Sigmoid colon (tissue), 7 donors: Measurements from ENCODE around the gene PCGF1. TPM values are rescaled to one million over a fixed set of nuclear protein-coding genes. Genes with fewer than 3 reads are reported as not detected.

Experiments used
- DNase-seq: peaks from one replicate; pipeline ENCODE4 v3.0.0-alpha.2; 2019
- H3K27ac ChIP-seq, 4 donors: fragments of 200-600 bp; sonication (generic); one replicate each; pipeline ENCODE4 v1.5.1; 2016 to 2019; ENCODE audit warnings: mild to moderate bottlenecking in 1 of 4
- H3K27me3 ChIP-seq, 3 donors: fragments of 200-600 bp; sonication (generic); one replicate each; pipeline ENCODE4 v1.5.1; 2019; ENCODE audit warnings: mild to moderate bottlenecking in 1 of 3
- H3K36me3 ChIP-seq, 4 donors: fragments of 200-600 bp; sonication (generic); one replicate each; pipeline ENCODE4 v1.5.1; 2016 to 2019
- H3K4me1 ChIP-seq, 4 donors: fragments of 200-600 bp; sonication (generic); one replicate each; pipeline ENCODE4 v1.5.1; 2017 to 2019
- H3K4me3 ChIP-seq, 4 donors: fragments of 200-600 bp; sonication (generic); one replicate each; pipeline ENCODE4 v1.5.1; 2017 to 2019; ENCODE audit warnings: mild to moderate bottlenecking in 2 of 4, moderate library complexity in 1 of 4
- H3K9me3 ChIP-seq, 4 donors: fragments of 200-600 bp in 3 of 4; sonication (generic) in 3 of 4; one replicate each; pipeline versions ENCODE4 v1.5.1 to v1.6.1; 2013 to 2019
- EP300 ChIP-seq, 4 donors: sonication (generic); formaldehyde crosslinking; IDR thresholded peaks; one replicate each; pipeline ENCODE4 v1.6.1; 2017; ENCODE audit warnings: antibody characterized with exemption in 4 of 4
- POLR2A ChIP-seq, 2 donors: fragments of 450-650 bp; IDR thresholded peaks; one replicate each; pipeline ENCODE4 v1.6.1; 2016; ENCODE audit warnings: antibody characterized with exemption in 2 of 2, mild to moderate bottlenecking in 2 of 2, moderate library complexity in 2 of 2
- POLR2AphosphoS5 ChIP-seq, 4 donors: sonication (generic); formaldehyde crosslinking; IDR thresholded peaks; one replicate each; pipeline ENCODE4 v1.6.1; 2017; ENCODE audit warnings: antibody characterized with exemption in 4 of 4
- WGBS, 2 donors: extraction: QIAGEN DNeasy Blood & Tissue Kit; methylation state at CpG; one replicate each; pipeline ENCODE4 v1.1.7; 2013; 5-methylcytosine and 5-hydroxymethylcytosine counted together
- intact Hi-C: fragments of 100-400 bp; cut with DNase I; formaldehyde crosslinking; loops from one replicate; pipeline ENCODE4 v1.15.1; 2023
- polyA plus RNA-seq, 3 donors: library from polyadenylated mRNA; stranded (reverse); fragments of 200-250 nt; gene quantifications; one replicate each; pipeline ENCODE4 v1.2.3, GENCODE V29; 2013
- total RNA-seq, 4 donors: library from RNA; depleted of rRNA; stranded (reverse); fragments of >200 nt; gene quantifications; one replicate each; pipeline ENCODE4 v1.1.0, GENCODE V29; 2016
- TF ChIP-seq, protein P1 (sequence below), 4 experiments: fragments of 450-650 bp in 3 of 4; fragments of 200-600 bp in 1 of 4; IDR thresholded peaks; one replicate each; pipeline ENCODE4 v1.5.1; 2016 to 2019; ENCODE audit warnings: antibody characterized with exemption in 4 of 4, mild to moderate bottlenecking in 3 of 4, moderate library complexity in 2 of 4
- donor health status: healthy with polysubstance abuse.
- donor health status: Bipolar disorder and iron deficiency.
- donor health status: healthy.

Gene PCGF1
- total and polyA plus RNA-seq, 7 donors: 8.9 to 22.8 (median 15.7) TPM

DNA sequence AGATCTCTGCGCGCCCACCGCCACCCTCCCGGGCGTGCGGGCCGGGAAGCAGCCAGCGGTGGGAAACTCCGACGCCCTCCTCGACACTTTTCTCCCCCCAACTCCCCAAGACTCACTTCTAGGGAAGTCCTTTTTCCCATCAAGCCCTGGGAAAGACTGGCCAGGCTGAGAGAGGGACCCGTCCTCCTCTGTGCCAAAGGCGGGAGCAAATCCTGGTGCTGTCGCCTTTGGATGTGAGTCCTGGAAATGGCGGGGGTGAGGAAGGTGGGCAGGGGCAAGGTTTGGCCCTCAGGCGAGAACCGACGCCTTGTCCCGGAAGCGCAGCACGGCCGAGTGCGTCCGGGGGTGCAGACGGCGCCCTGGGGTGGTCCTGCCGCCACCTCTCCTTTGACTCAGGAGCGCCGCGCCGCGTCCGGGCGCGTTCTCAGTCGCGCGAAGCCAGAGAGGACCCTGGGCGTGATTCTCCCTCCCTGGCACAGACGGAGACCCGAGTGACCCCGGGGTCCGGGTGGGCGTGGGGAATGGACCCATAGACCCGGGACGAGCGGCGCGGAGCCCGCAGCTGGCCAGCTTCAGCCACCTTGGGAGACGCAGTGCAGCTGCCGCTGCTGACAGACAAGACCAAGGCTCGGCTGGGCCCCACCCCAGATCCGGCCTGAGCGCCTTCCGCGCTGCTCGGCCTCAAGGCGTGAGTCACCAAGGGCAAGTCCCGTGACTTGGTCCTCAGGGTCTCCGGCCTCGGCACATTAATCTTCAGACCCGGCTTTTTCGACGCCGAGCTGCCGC is 4.6 kb downstream of the PCGF1 start:
- no peaks in the 10 kb centered on the region for H3K9me3 ChIP-seq
- peak overlapping the region; percentile 26 to 56 (median 44) for H3K4me3 ChIP-seq
- H3K27ac ChIP-seq: peak overlapping the region; percentile 52 to 76 (median 70)
- intact Hi-C loops: no loop called here
- DNase-seq: peak; percentile 94
- 1 to 2% methylated on average over 67 of the region's 67 CpGs for WGBS, 2 donors
- no peak for TF ChIP-seq EP300 (IDR thresholded peaks at IDR 0.05)
- TF ChIP-seq POLR2AphosphoS5 (IDR thresholded peaks at IDR 0.05): peak; percentile 25 to 75 (median 67)
- peak in 1 of 2 donors; percentile 42 for TF ChIP-seq POLR2A (IDR thresholded peaks at IDR 0.05)
- TF ChIP-seq, protein P1, sequence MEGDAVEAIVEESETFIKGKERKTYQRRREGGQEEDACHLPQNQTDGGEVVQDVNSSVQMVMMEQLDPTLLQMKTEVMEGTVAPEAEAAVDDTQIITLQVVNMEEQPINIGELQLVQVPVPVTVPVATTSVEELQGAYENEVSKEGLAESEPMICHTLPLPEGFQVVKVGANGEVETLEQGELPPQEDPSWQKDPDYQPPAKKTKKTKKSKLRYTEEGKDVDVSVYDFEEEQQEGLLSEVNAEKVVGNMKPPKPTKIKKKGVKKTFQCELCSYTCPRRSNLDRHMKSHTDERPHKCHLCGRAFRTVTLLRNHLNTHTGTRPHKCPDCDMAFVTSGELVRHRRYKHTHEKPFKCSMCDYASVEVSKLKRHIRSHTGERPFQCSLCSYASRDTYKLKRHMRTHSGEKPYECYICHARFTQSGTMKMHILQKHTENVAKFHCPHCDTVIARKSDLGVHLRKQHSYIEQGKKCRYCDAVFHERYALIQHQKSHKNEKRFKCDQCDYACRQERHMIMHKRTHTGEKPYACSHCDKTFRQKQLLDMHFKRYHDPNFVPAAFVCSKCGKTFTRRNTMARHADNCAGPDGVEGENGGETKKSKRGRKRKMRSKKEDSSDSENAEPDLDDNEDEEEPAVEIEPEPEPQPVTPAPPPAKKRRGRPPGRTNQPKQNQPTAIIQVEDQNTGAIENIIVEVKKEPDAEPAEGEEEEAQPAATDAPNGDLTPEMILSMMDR (IDR thresholded peaks at IDR 0.05): no peak
- peaks cover 47 to 90% (median 48%) of the 10 kb centered on the region in 3 donors for H3K27me3 ChIP-seq
- peaks cover 0 to 65% (median 55%) of the 10 kb centered on the region in 4 donors for H3K4me1 ChIP-seq
- H3K36me3 ChIP-seq: peaks cover 0 to 20% (median 12%) of the 10 kb centered on the region in 4 donors

DNA sequence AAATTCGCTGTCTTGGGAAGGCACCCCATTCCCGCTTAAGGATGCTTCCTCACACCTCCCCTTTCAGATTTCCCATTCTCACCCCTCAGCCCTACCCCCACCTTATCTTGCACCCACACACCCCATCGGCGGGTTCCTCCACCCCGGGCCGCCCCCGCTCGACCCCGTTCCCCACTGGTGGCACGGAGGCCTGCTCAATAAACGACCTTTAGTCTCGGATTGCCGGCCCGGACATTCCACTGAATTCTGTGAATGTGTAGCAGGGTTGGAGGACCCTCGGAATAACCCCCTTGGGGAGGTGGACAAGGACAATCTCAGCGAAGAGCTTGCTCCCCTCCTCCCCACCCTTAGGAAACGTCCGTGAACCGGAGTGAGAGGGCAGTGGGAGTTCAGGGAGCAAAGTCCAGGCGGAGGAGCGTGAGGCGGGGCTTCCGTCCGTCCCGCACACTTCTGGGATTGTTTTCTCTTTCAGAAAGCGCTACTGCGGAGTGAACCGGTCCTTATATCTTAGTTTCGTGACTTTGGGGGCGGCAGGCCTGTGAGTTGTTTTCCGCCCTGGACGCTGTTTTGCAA is 5.3 kb downstream of the PCGF1 start:
- no peak for DNase-seq
- WGBS, 2 donors: 11 to 16% methylated on average over 32 of the region's 32 CpGs
- Histone ChIP-seq H3K36me3 (peaks cover 0 to 20% (median 12%) of the 10 kb centered on the region in 4 donors), H3K9me3 (no peaks in the 10 kb centered on the region), H3K27me3 (peaks cover 49 to 97% (median 54%) of the 10 kb centered on the region in 3 donors), H3K4me3 (peak overlapping the region; percentile 26 to 56 (median 44)), H3K27ac (peak overlapping the region; percentile 52 to 76 (median 70)), H3K4me1 (peaks cover 0 to 69% (median 58%) of the 10 kb centered on the region in 4 donors)
- intact Hi-C loops: no loop called here
- TF ChIP-seq, protein P1 (IDR thresholded peaks at IDR 0.05): no peak
- TF ChIP-seq POLR2AphosphoS5 (IDR thresholded peaks at IDR 0.05): no peak

DNA sequence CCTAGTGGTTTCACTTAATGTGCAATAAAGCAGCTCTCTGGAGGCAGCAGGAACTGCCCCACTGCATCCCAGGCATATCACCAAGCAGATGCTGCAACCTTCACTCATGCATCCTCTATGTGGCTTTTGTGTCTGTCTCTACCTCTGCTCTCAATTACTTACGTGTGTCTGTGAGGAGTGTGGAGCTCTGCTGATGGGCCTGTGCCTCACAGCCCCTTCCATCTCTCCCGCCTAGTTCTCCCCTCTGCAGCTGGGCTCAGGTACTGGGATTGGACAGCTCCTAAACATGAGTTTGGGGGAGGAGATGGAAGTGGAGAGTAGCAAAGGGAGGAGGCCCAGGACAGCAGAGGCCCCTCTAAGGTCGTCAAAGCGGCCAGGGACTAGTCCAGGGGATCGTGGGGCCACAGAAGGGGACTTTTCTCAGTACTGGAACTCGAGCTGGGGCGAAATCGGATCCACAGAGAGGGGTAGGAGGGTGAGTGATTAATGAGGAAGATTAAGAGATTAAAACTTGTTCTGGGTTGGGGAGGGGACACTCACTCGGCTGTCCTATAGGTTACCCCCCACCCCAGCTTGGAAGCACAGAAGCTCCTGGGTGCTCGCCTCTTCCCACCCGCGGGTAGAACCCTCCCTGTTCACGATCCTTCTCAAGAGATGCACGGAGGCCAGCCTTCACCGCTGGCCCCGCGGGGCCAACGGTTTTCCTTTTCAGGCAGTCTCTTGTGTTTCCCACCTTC is 6.0 kb downstream of the PCGF1 start:
- intact Hi-C loops: no loop called here
- H3K27me3 ChIP-seq: peaks cover 49 to 99% (median 55%) of the 10 kb centered on the region in 3 donors
- H3K9me3 ChIP-seq: no peaks in the 10 kb centered on the region
- no peak overlapping the region for H3K27ac ChIP-seq
- no peak overlapping the region for H3K4me3 ChIP-seq
- TF ChIP-seq EP300 (IDR thresholded peaks at IDR 0.05) (no peak), POLR2AphosphoS5 (IDR thresholded peaks at IDR 0.05) (no peak), POLR2A (IDR thresholded peaks at IDR 0.05) (no peak)
- TF ChIP-seq, protein P1 (IDR thresholded peaks at IDR 0.05): no peak
- no peak for DNase-seq
- 79 to 86% methylated on average over 18 of the region's 18 CpGs for WGBS, 2 donors
- peaks cover 0 to 63% (median 53%) of the 10 kb centered on the region in 4 donors for H3K4me1 ChIP-seq
- H3K36me3 ChIP-seq: peaks cover 0 to 20% (median 12%) of the 10 kb centered on the region in 4 donors

DNA sequence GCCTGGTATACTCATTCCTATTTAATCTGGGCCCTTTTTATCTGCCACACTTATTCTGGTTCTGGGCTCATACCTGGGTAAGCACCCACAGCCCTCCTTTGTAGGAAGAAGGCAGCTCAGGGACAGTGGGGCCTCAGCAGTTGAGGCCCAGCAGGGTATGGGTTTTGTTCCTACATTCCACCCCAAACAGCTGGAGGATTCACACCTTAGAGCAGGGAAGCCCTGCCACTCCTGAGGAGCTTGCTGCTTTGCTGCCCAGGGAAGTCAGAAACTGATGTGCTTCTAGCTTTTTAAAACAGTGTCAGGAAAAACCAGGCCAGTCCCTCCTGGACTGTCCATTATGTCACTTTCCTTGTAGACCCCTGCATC is 6.9 kb downstream of the PCGF1 start:
- DNase-seq: no peak
- Histone ChIP-seq H3K4me1 (peaks cover 0 to 54% (median 44%) of the 10 kb centered on the region in 4 donors), H3K27ac (no peak overlapping the region), H3K9me3 (no peaks in the 10 kb centered on the region), H3K36me3 (peaks cover 0 to 13% (median 8%) of the 10 kb centered on the region in 4 donors), H3K27me3 (peaks cover 49 to 90% (median 55%) of the 10 kb centered on the region in 3 donors), H3K4me3 (no peak overlapping the region)
- TF ChIP-seq EP300 (IDR thresholded peaks at IDR 0.05) (no peak), POLR2AphosphoS5 (IDR thresholded peaks at IDR 0.05) (no peak), POLR2A (IDR thresholded peaks at IDR 0.05) (no peak)
- TF ChIP-seq, protein P1 (IDR thresholded peaks at IDR 0.05): no peak
- intact Hi-C loops: no loop called here
